IMR-90 (cell line): Measurements from ENCODE around the gene ARHGEF1. TPM values are rescaled to one million over a fixed set of nuclear protein-coding genes. Genes with fewer than 3 reads are reported as not detected.

ENCODE experiments used
- ATAC-seq: fragments of 200-7000 bp; cut with Tn5 transposase; 2 replicates; pipeline ENCODE4 v1.9.1; 2020; ENCODE audit warnings: low read depth, mild to moderate bottlenecking, moderate library complexity
- BruUV-seq: library from RNA; stranded (reverse); fragments of 400-500 nt; replicated peaks from 2 replicates; lab custom pipeline; 2021; lab: Mats Ljungman, UMichigan
- CTCF ChIA-PET: fragments of 300-600 bp; formaldehyde crosslinking; extraction: SDS; loops from one replicate; lab custom pipeline; 2021; ENCODE audit warnings: antibody characterized with exemption; lab: Yijun Ruan, JAX
- POLR2A ChIA-PET: fragments of 300-600 bp; sonication (Branson Sonifier 250); formaldehyde crosslinking; loops from one replicate; lab custom pipeline; 2022; ENCODE audit warnings: antibody characterized with exemption; ENCODE audit not compliant: unreplicated experiment; lab: Charles Lee
- DNase-seq: peaks from one replicate; pipeline ENCODE4 v3.0.0; 2013
- H2AFZ ChIP-seq: replicated peaks from 2 replicates; pipeline ENCODE3; 2013; ENCODE audit warnings: low read length, mild to moderate bottlenecking; ENCODE audit not compliant: poor library complexity
- H2AK5ac ChIP-seq: 2 replicates; pipeline ENCODE4 v1.6.1; 2013; ENCODE audit warnings: low read depth, low read length, inconsistent platforms
- H2AK9ac ChIP-seq: replicated peaks from 2 replicates; pipeline ENCODE3; 2013; ENCODE audit warnings: mild to moderate bottlenecking, low read depth, low read length, moderate library complexity; ENCODE audit not compliant: poor library complexity
- H2BK120ac ChIP-seq: 2 replicates; pipeline ENCODE4 v1.6.1; 2013; ENCODE audit warnings: low read depth, low read length, inconsistent platforms
- H2BK15ac ChIP-seq: 3 replicates; pipeline ENCODE4 v1.6.1; 2013; ENCODE audit warnings: low read depth, low read length, inconsistent platforms
- H2BK20ac ChIP-seq: 2 replicates; pipeline ENCODE4 v1.6.1; 2013; ENCODE audit warnings: low read depth, mild to moderate bottlenecking, inconsistent platforms, low read length, moderate library complexity
- H2BK5ac ChIP-seq: 2 replicates; pipeline ENCODE4 v1.6.1; 2013; ENCODE audit warnings: mild to moderate bottlenecking, low read depth, low read length, inconsistent platforms; ENCODE audit not compliant: poor library complexity, severe bottlenecking
- H3K14ac ChIP-seq: replicated peaks from 2 replicates; pipeline ENCODE4 v1.6.1; 2013; ENCODE audit warnings: low read depth, low read length, inconsistent platforms
- H3K18ac ChIP-seq: 2 replicates; pipeline ENCODE4 v1.6.1; 2013; ENCODE audit warnings: low read depth, low read length, control low read depth
- H3K23ac ChIP-seq: 2 replicates; pipeline ENCODE4 v1.6.1; 2013; ENCODE audit warnings: low read depth, low read length, inconsistent platforms
- H3K27ac ChIP-seq: 2 replicates; pipeline ENCODE4 v1.5.1; 2013; ENCODE audit warnings: mild to moderate bottlenecking, control low read depth, low read length; ENCODE audit not compliant: insufficient read depth
- H3K27me3 ChIP-seq: 2 replicates; pipeline ENCODE4 v1.6.1; 2013; ENCODE audit warnings: low read length; ENCODE audit not compliant: control insufficient read depth, insufficient read depth
- H3K36me3 ChIP-seq: 2 replicates; pipeline ENCODE4 v1.6.1; 2013; ENCODE audit warnings: low read length, mixed read lengths; ENCODE audit not compliant: control insufficient read depth, insufficient read depth
- H3K4ac ChIP-seq: 2 replicates; pipeline ENCODE4 v1.6.1; 2013; ENCODE audit warnings: low read depth, low read length, inconsistent platforms
- H3K4me1 ChIP-seq: 2 replicates; pipeline ENCODE4 v1.6.1; 2013; ENCODE audit warnings: low read length, mixed read lengths; ENCODE audit not compliant: control insufficient read depth, insufficient read depth
- H3K4me2 ChIP-seq: 2 replicates; pipeline ENCODE4 v1.6.1; 2013; ENCODE audit warnings: low read depth, mild to moderate bottlenecking, control low read depth, low read length, moderate library complexity
- H3K4me3 ChIP-seq: 2 replicates; pipeline ENCODE4 v1.5.1; 2013; ENCODE audit warnings: low read depth, mild to moderate bottlenecking, control low read depth, low read length, moderate library complexity; ENCODE audit not compliant: insufficient read depth
- H3K56ac ChIP-seq: 2 replicates; pipeline ENCODE4 v1.6.1; 2013; ENCODE audit warnings: low read length, inconsistent platforms; ENCODE audit not compliant: insufficient read depth; ENCODE audit errors: extremely low read depth
- H3K79me1 ChIP-seq, 2 experiments: 2 replicates each; pipeline ENCODE4 v1.6.1; 2013; ENCODE audit warnings: low read length in 2 of 2, inconsistent platforms in 1 of 2, low read depth in 1 of 2
- H3K9ac ChIP-seq: 2 replicates; pipeline ENCODE4 v1.6.1; 2013; ENCODE audit warnings: low read depth, low read length, control low read depth
- H3K9me1 ChIP-seq: 2 replicates; pipeline ENCODE4 v1.6.1; 2013; ENCODE audit warnings: low read length, inconsistent platforms; ENCODE audit not compliant: insufficient read depth
- H3K9me3 ChIP-seq: 2 replicates; pipeline ENCODE4 v1.6.1; 2013; ENCODE audit warnings: low read length; ENCODE audit not compliant: control insufficient read depth, insufficient read depth
- H4K20me1 ChIP-seq: 2 replicates; pipeline ENCODE4 v1.6.1; 2013; ENCODE audit warnings: low read length, inconsistent platforms; ENCODE audit not compliant: insufficient read depth
- H4K5ac ChIP-seq: 2 replicates; pipeline ENCODE4 v1.6.1; 2013; ENCODE audit warnings: mild to moderate bottlenecking, low read depth, low read length, control low read depth
- H4K8ac ChIP-seq, 2 experiments: 2 replicates each; pipeline ENCODE4 v1.6.1; 2013; ENCODE audit warnings: low read depth in 2 of 2, low read length in 2 of 2, control low read depth in 1 of 2, inconsistent platforms in 1 of 2
- H4K91ac ChIP-seq: 2 replicates; pipeline ENCODE4 v1.6.1; 2013; ENCODE audit warnings: low read depth, low read length, inconsistent platforms; ENCODE audit not compliant: insufficient read depth
- CEBPB ChIP-seq: IDR thresholded peaks from 2 replicates; pipeline ENCODE4 v1.6.1; 2012; ENCODE audit warnings: low read depth, low read length, improper control_type of control experiment
- FOS ChIP-seq: fragments of 150-350 bp; IDR thresholded peaks from 2 replicates; pipeline ENCODE4 v1.6.1; 2016; ENCODE audit warnings: low read depth, low read length
- MAFK ChIP-seq: IDR thresholded peaks from 2 replicates; pipeline ENCODE4 v1.6.1; 2012; ENCODE audit warnings: low read depth, low read length, improper control_type of control experiment
- NFE2L2 ChIP-seq: fragments of 150-350 bp; IDR thresholded peaks from 2 replicates; pipeline ENCODE4 v1.6.1; 2016; ENCODE audit warnings: low read depth, mild to moderate bottlenecking, low read length
- RAD21 ChIP-seq: IDR thresholded peaks from 2 replicates; pipeline ENCODE4 v1.6.1; 2012; ENCODE audit warnings: low read length, improper control_type of control experiment
- RCOR1 ChIP-seq: IDR thresholded peaks from 2 replicates; pipeline ENCODE4 v1.6.1; 2012; ENCODE audit warnings: mild to moderate bottlenecking, low read length, improper control_type of control experiment; ENCODE audit not compliant: insufficient replicate concordance
- SMC3 ChIP-seq: fragments of 150-350 bp; IDR thresholded peaks from 2 replicates; pipeline ENCODE4 v1.6.1; 2016; ENCODE audit warnings: low read depth, mild to moderate bottlenecking, antibody characterized with exemption, low read length, moderate library complexity
- WGBS, 2 experiments: methylation state at CpG; one replicate each; pipeline versions ENCODE4 v1.1.5 to v1.1.7; 2013; ENCODE audit warnings: missing lambda C conversion rate in 2 of 2; ENCODE audit not compliant: insufficient read length in 1 of 2; ENCODE audit errors: extremely low coverage in 2 of 2; 5-methylcytosine and 5-hydroxymethylcytosine counted together
- dilution Hi-C: fragments of 300-500 bp; cut with HindIII; formaldehyde crosslinking; loops from one replicate; pipeline ENCODE4 v1.14.3; 2018; ENCODE audit warnings: low sequenced_read_pairs; ENCODE audit not compliant: unreplicated experiment
- in situ Hi-C: fragments of 300-500 bp; cut with MboI; formaldehyde crosslinking; loops from 3 replicates; pipeline ENCODE4 v1.14.3; 2019; ENCODE audit warnings: low sequenced_read_pairs, inconsistent platforms, mixed read lengths
- intact Hi-C: fragments of 100-400 bp; cut with micrococcal nuclease; formaldehyde crosslinking; loops from 2 replicates; pipeline ENCODE4 v1.10.0; 2022
- polyA plus RNA-seq, 3 experiments: library from polyadenylated mRNA; depleted of rRNA; stranded (reverse); fragments of >200 nt; gene quantifications; 2 replicates each; pipeline ENCODE4 v1.2.3, GENCODE V29; 2012; ENCODE audit warnings: low replicate concordance in 1 of 3
- total RNA-seq: library from RNA; depleted of rRNA; stranded (reverse); fragments of >200 nt; gene quantifications from 2 replicates; pipeline ENCODE4 v1.2.3, GENCODE V29; 2012
- TF ChIP-seq, protein P1 (sequence below): conservative IDR thresholded peaks from 2 replicates; pipeline ENCODE4 v1.5.1; 2012; ENCODE audit warnings: mild to moderate bottlenecking, low read depth, low read length, improper control_type of control experiment

The ARHGEF1 gene
- total and polyA plus RNA-seq, 2 of the 4 experiments (the other 2 are of a cell fraction), result 11.5 to 47.1 TPM

DNA sequence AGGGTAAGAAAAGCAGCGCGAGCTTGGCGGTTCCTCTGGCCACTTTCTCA, 38.2 kb upstream of the ARHGEF1 start, which contains the start of gene DMRTC2:
DMRTC2 (plus strand) TSS at position 42 of the 50 bp plus-strand sequence. CDS start 2,387 bp downstream, outside the sequence.
- Histone ChIP-seq H3K9ac (no peak within 1 kb of the TSS), H3K4ac (no peak within 1 kb of the TSS), H2AFZ (no peak within 1 kb of the TSS), H4K91ac (no peak within 1 kb of the TSS), H4K5ac (no peak within 1 kb of the TSS), H3K23ac (no peak within 1 kb of the TSS), H4K20me1 (no peaks in the 10 kb centered on the region), H2BK15ac (no peak within 1 kb of the TSS), H3K14ac (no peak within 1 kb of the TSS), H3K79me1 (no peaks in the 10 kb centered on the region), H3K18ac (no peak within 1 kb of the TSS), H3K36me3 (no peaks in the 10 kb centered on the region), H3K4me3 (no peak within 1 kb of the TSS), H3K4me1 (no peaks in the 10 kb centered on the region), H3K9me3 (no peaks in the 10 kb centered on the region), H2BK5ac (no peak within 1 kb of the TSS), H3K27ac (no peak within 1 kb of the TSS), H3K27me3 (peaks cover 6% of the 10 kb centered on the region), H2BK120ac (no peak within 1 kb of the TSS), H3K4me2 (no peak within 1 kb of the TSS), H2AK5ac (no peak within 1 kb of the TSS), H3K9me1 (no peaks in the 10 kb centered on the region), H4K8ac (no peak within 1 kb of the TSS), H2BK20ac (no peak within 1 kb of the TSS), H2AK9ac (peak within 1 kb of the TSS; percentile 52), H3K56ac (no peak within 1 kb of the TSS)
- CTCF ChIA-PET, result no interaction called here
- no TSS peak for BruUV-seq
- in situ Hi-C loops, result no loop called here
- dilution Hi-C loops, result no loop called here
- POLR2A ChIA-PET, result no interaction called here
- WGBS, 2 experiments, result no CpG with 5 or more reads among the region's 3 CpGs
- TF ChIP-seq NFE2L2 (no peak), SMC3 (no peak), RAD21 (no peak), CEBPB (no peak), RCOR1 (no peak), FOS (no peak), MAFK (no peak)
- TF ChIP-seq, protein P1, sequence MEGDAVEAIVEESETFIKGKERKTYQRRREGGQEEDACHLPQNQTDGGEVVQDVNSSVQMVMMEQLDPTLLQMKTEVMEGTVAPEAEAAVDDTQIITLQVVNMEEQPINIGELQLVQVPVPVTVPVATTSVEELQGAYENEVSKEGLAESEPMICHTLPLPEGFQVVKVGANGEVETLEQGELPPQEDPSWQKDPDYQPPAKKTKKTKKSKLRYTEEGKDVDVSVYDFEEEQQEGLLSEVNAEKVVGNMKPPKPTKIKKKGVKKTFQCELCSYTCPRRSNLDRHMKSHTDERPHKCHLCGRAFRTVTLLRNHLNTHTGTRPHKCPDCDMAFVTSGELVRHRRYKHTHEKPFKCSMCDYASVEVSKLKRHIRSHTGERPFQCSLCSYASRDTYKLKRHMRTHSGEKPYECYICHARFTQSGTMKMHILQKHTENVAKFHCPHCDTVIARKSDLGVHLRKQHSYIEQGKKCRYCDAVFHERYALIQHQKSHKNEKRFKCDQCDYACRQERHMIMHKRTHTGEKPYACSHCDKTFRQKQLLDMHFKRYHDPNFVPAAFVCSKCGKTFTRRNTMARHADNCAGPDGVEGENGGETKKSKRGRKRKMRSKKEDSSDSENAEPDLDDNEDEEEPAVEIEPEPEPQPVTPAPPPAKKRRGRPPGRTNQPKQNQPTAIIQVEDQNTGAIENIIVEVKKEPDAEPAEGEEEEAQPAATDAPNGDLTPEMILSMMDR, result no peak
- intact Hi-C loops, result no loop called here
- no peak for DNase-seq
- no peak for ATAC-seq
